ENCODE measurements around the gene HOMER3. TPM values are rescaled to one million over a fixed set of nuclear protein-coding genes. Genes with fewer than 3 reads are reported as not detected.

Gene HOMER3
- total and polyA plus RNA-seq, 9 donors, result 7.8 to 29.2 (median 18.6) TPM

DNA sequence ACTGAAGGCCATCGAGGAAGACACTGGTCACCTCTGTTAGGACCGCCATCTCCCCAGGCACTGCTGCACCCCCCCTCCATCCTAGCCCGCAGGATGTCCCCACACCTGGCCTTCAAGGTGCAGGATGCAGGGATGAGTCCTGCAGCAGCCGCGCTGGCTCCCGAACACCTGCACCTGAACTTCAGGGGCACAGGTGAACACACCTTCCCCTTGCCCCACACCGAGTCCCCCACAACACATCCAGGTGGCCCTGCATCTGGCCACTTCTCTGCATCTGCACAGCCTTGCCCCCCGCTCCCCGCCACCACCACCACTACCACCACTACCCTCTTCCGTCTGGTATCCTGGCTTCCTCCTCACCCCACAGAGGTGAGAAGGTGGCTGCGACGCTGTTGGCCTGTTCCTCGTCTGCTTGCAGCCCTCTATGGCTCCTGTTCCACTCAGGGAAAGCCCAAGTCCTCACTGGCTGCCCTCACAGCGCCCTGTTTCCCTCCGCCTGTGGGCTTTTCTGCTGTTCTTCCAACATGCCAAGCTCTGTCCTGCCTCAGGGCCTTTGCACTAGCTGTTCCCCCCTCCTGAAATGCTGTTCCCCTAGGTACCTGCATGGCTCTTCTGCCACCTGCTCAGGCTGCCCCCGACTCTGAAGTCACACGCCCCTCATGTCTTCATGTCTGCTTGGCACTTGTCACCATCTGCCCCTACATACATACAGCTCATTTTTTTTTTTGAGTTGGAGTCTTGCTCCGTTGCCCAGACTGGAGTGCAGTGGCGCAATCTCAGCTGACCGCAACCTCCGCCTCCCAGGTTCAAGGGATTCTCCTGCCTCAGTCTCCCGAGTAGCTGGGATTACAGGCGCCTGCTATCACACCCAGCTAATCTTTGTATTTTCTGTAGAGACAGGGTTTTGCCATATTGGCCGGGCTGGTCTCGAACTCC, 43.7 kb downstream of the HOMER3 start:
- H3K27me3 ChIP-seq, result no peaks in the 10 kb centered on the region
- no peak overlapping the region for H3K27ac ChIP-seq
- H3K4me3 ChIP-seq, result no peak overlapping the region
- H3K9me3 ChIP-seq, result no peaks in the 10 kb centered on the region
- peaks cover 4% of the 10 kb centered on the region for H3K4me1 ChIP-seq (ENCODE audit: insufficient read depth)
- TF ChIP-seq, protein P1, sequence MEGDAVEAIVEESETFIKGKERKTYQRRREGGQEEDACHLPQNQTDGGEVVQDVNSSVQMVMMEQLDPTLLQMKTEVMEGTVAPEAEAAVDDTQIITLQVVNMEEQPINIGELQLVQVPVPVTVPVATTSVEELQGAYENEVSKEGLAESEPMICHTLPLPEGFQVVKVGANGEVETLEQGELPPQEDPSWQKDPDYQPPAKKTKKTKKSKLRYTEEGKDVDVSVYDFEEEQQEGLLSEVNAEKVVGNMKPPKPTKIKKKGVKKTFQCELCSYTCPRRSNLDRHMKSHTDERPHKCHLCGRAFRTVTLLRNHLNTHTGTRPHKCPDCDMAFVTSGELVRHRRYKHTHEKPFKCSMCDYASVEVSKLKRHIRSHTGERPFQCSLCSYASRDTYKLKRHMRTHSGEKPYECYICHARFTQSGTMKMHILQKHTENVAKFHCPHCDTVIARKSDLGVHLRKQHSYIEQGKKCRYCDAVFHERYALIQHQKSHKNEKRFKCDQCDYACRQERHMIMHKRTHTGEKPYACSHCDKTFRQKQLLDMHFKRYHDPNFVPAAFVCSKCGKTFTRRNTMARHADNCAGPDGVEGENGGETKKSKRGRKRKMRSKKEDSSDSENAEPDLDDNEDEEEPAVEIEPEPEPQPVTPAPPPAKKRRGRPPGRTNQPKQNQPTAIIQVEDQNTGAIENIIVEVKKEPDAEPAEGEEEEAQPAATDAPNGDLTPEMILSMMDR (IDR thresholded peaks at IDR 0.05), result no peak
- TF ChIP-seq EP300 (IDR thresholded peaks at IDR 0.05), result no peak
- no peak for TF ChIP-seq POLR2A (IDR thresholded peaks at IDR 0.05)
- H3K36me3 ChIP-seq, result no peaks in the 10 kb centered on the region
- intact Hi-C loops (cut with DNase I), result no loop called here
- DNase-seq, result no peak
- WGBS, 3 donors, result 92 to 95% (median 94%) methylated on average over 25 of the region's 25 CpGs

DNA sequence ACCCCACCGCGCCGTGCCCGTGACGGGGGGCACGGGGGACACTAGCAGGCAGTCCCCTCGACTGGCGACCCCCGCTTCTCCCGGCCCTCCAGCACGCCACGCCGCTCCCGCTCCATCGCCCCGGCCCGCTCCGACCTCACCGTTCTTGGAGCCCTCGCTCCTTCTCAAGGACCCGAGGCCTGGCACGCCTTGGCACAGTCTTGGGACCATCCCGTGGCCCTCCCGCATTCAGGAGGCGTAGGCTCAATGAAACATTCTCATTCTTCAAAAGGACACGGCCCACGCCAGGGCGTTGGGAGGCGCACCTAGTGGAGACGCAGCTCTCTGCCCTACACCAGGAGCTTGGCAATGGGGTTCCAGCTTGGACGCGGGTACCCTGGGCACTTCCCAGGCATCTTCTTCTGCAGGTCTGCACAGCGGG, 44.6 kb downstream of the HOMER3 start:
- Histone ChIP-seq H3K27me3 (no peaks in the 10 kb centered on the region), H3K4me1 (ENCODE audit: insufficient read depth) (peaks cover 4% of the 10 kb centered on the region), H3K4me3 (no peak overlapping the region), H3K27ac (no peak overlapping the region), H3K36me3 (no peaks in the 10 kb centered on the region), H3K9me3 (no peaks in the 10 kb centered on the region)
- no peak for DNase-seq
- 5 to 25% (median 14%) methylated on average over 22 to 33 of the region's 33 CpGs for WGBS, 3 donors
- TF ChIP-seq, protein P1 (IDR thresholded peaks at IDR 0.05), result no peak
- TF ChIP-seq POLR2A (IDR thresholded peaks at IDR 0.05) (no peak), EP300 (IDR thresholded peaks at IDR 0.05) (no peak)
- intact Hi-C loops (cut with DNase I), result no loop called here

DNA sequence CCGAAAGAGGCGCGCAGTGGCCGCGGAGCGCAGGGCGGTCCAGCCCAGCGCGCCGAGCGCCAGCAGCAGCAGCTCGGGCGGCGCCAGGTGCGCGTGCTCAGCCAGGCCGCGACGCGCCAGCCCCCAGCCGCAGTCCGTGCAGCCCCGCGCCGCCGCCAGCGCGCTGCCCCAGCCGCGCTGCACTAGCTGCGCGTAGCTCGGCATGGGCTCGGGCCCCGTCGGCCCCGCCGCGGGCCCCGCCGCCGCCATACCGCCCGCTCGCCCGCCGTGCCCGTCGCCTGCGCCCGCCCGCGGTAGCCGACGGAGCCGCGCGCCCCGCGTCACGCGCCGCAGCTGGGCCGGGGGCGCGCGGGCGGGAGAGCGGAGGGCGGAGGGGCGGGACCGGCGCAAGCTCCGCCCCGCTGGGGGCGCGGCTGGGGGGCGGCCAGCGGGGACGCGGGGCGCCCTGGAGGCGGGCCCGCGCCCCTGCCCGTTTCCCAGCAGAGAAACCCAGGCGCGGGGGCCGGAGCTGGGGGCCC, 45.1 kb downstream of the HOMER3 start, which contains the start of gene CERS1:
CERS1 (minus strand) TSS at position 335 of the 518 bp plus-strand sequence; CDS start at position 249, 86 bp downstream.
- Histone ChIP-seq H3K9me3 (no peaks in the 10 kb centered on the region), H3K36me3 (no peaks in the 10 kb centered on the region), H3K4me1 (ENCODE audit: insufficient read depth) (peaks cover 4% of the 10 kb centered on the region), H3K27me3 (no peaks in the 10 kb centered on the region), H3K27ac (no peak within 1 kb of the TSS), H3K4me3 (peak within 1 kb of the TSS; percentile 30)
- TF ChIP-seq POLR2A (IDR thresholded peaks at IDR 0.05) (no peak), EP300 (IDR thresholded peaks at IDR 0.05) (no peak)
- TF ChIP-seq, protein P1 (IDR thresholded peaks at IDR 0.05), result no peak
- DNase-seq, result peak in 1 of 5 donors; percentile 51
- intact Hi-C loops (cut with DNase I), result no loop called here
- WGBS, 3 donors, result 0 to 1% (median 1%) methylated on average over 21 to 89 of the region's 89 CpGs

DNA sequence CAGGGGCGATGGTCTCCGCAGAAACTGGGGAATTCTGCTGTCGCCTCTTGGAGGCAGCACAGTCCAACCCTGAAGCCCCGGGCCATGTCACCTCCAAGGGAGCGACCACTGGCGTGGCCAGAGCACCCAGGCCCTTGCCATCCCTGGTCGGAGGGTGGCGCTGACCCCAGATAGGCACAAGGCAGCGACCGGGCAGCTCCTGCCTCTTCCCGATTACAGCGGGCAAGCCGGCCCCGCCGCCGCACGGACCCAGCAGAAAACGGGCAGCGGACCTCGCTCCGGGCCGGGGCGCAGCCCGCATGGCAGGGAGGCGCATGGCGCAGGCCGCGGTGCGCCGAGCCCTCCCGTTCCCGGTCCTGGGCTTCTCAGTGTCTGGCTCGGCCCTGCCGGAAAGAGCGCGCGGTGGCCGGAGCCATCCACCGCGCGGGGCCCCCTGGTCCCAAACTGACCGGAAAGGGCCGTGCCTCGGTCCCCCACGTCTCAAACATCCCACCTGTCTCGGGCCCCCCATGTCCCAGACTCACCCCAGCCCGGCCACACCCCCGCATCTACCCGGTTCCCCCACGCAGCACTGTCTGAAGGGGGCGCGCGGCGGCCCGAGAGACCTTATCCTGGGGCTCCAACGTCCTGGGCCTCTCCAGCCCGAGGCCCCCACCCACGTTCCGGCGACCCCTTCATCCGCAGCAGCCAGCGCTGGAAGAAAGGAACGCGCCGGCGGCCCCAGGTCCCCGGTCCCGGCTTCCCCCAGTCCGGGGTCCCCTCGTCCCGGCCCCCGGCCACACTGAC, 45.8 kb downstream of the HOMER3 start:
- no peaks in the 10 kb centered on the region for H3K27me3 ChIP-seq
- intact Hi-C loops (cut with DNase I), result no loop called here
- peak overlapping the region; percentile 30 for H3K4me3 ChIP-seq
- DNase-seq, result peak in 1 of 5 donors; percentile 46
- no peaks in the 10 kb centered on the region for H3K36me3 ChIP-seq
- TF ChIP-seq, protein P1 (IDR thresholded peaks at IDR 0.05), result peak in 1 of 3 donors; percentile 6
- no peak for TF ChIP-seq EP300 (IDR thresholded peaks at IDR 0.05)
- no peak for TF ChIP-seq POLR2A (IDR thresholded peaks at IDR 0.05)
- H3K27ac ChIP-seq, result no peak overlapping the region
- WGBS, 3 donors, result 1% methylated on average over 60 to 72 of the region's 72 CpGs
- peaks cover 4% of the 10 kb centered on the region for H3K4me1 ChIP-seq (ENCODE audit: insufficient read depth)
- H3K9me3 ChIP-seq, result no peaks in the 10 kb centered on the region

All from ovary (tissue), 9 donors.